Activated T-cell treated with anti-CD3 and anti-CD28 coated beads, Interleukin-2, amount 50 U/mL, for 1 hour (primary cell): ENCODE results near the gene ZSWIM6.

Source experiments
- DNase-seq: peaks from one replicate; pipeline ENCODE4 v3.0.0-alpha.2; 2020

Gene ZSWIM6

DNA sequence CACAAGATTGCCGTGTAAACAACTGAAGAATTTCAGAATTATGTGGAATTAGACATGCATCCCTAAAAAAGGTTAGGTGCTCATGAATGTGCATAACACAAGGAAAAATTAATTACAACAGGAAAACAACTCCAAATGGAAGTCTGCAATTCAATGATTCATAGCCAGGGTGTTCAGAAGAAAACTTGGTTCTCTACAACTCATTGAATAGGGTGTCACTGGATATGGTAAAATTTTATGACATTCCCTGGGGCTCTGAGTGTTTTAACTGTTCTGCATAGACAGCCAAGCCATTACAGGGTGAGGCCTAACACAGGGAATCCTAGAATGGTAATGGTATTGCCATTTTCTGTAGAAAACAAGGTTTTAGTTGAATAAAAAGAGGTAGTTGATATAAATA lies 24.4 kb upstream of the ZSWIM6 start:
- DNase-seq = no peak

DNA sequence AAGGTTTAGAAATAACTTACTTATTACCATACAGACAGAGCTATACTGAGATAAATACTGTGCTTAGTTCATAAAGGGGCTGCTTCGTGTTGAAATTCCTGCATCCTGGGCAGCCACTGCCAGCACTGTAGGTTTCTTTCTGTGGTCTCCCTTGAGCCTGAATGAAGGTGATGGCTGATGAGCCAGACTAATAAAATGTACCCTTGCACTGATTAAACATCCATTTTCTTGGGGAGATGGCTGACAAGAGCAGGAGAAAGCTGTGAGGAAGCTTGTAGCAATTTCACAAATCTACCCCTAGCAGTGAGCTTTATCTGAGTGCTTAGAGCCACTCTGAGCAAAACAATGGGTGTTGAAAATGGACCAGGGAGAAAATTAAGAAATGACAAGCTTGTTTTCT lies 23.3 kb upstream of the ZSWIM6 start:
- no peak for DNase-seq

GRCh38 chr5:61309115-61309514 lies 22.9 kb upstream of the ZSWIM6 start:
- DNase-seq = no peak

DNA sequence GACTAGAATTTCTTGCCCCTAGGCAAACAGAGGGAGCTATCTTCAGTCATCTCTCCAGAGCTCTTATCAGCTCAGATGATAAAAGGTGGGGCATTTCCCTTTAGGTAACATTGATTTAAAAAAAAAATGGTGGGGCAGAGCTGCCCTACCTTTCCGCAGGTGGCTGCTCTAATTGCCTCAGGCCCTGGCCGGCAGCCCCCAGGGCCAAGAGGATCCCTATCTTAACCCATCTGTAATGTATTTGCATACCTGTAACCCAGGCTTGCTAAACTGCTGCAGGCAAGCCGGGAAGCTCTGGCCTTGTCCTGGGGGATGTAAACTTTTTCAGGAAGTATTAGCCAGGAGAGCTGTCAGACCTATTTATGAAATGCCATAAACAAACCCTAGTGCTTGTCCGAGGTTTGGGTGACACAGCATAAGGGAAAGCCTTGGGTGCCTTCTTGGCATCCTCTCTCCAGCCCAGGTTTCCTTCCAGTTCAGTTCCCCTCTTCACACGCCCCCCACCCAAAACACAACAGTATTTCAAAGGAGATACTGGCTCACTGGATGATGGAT lies 20.9 kb upstream of the ZSWIM6 start:
- DNase-seq = no peak

GRCh38 chr5:61311836-61312808 lies 19.9 kb upstream of the ZSWIM6 start:
- DNase-seq = no peak

DNA sequence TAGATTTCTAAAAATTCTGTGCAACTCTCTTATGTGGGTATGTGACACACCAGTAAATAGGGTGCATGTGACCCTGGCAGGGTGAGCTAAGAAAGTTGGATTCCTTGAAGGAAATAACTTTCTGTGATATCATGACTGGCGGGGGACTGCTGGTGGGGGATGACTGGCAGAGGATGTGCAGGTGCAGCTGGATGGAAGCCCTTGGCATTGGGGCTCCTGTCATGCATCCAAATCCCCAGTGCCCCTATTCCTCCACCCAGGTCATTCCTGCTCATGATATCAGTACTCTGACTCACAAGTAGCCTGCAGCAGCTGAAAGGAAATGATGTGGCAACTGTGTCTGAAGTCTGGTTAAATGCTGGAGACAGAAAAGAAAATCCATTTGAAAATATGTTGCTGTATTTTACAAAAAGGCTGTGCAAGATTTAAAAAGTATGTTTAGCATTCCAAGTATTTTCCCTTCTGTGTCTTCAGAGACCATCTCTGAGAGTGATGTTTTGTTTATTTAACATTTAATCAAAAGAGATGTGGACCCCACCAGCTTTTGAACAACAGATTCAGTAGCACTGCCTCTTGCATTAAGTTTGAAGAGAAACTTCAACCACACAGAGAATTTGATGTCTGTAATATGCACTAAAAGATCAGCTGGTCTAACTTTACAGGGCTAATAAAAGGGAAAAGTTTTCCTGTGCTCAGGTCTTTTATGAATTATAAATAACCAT lies 17.9 kb upstream of the ZSWIM6 start:
- no peak for DNase-seq

- no peak for DNase-seq
Measured at GRCh38 chr5:61318376-61318775, 13.7 kb upstream of the ZSWIM6 start.

DNA sequence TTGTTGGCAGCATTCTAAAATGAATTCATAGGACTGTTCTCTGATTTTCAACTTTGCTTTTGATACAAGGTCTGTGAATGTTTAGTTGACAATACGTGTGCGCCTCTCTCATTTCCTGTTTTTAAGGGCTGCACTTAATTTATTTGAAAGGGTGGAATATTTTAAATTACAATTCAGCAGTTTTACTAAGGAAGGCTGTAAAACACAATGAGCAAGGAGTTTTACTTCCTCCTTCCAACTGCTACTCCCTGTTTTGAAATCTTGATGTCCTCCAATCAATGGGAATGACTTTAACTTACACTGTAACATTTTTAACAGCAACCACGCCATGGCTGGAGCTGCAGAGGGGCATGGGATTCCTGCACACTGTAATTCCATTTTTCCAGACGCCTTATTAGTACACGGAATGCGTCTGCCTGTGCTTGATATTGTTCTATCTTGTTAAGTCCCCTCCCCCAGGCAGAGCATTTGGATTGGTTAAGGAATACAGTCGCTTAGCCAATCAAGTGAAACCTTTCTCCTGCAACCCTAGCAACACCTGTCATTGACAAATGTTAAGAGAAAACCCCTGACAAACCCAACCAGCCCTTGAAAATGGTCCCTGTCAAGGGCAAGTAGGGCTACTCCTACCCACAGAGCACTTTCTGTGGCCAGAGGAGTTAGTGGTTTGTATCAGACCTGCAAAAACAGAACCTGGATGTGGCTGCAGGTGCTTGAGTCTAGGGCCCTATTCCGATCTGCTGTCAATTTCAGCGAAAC lies 12.5 kb upstream of the ZSWIM6 start:
- DNase-seq = no peak

- no peak for DNase-seq
Measured at GRCh38 chr5:61320860-61321259, 11.2 kb upstream of the ZSWIM6 start.

GRCh38 chr5:61321669-61322068 lies 10.4 kb upstream of the ZSWIM6 start:
- DNase-seq = no peak

DNA sequence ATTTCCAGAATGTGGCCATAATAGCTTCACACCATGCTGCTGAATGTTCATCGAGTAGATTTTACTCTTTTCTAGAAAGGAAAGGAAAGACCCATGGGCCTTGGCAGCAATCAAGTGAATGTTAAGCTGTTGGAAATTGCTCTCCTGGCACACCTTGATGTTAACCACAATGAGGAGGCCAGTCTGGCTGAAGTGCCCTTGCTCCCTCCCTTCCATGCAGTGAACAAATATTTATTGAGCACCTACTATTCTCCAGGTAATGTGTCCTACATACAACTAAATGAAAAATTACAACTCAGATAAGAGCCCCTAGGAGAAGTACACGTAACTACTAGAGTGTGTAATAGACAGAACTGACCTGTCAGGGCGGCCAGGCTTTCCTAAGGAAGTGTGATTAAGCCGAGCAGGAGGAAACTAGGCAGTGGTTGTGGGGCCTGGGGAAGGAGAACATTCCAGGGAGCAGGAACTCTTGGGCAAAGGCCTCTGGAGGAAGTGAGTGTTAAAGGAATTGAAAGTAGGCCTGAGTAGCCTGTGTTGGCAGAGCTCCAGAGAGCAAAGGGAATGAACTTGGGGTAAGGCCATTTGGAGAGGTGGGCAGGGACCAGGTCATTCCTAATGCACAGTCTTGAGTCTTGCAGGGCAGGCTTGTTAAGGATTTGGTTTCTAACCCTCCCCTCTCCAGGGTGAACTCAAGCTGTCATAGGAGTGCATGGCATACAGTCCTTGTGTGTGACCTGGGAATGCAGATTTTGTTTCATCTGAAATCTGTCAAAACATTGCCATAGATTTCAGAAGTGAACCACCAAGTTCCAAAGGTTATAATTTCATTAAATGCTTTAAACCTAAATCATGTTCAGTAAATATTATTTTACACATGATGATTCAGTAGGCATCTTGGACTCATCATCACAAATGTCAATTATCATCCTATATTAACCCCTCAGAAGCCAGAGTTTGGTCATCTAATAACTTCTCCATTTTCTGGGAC lies 9.0 kb upstream of the ZSWIM6 start:
- DNase-seq = no peak

DNA sequence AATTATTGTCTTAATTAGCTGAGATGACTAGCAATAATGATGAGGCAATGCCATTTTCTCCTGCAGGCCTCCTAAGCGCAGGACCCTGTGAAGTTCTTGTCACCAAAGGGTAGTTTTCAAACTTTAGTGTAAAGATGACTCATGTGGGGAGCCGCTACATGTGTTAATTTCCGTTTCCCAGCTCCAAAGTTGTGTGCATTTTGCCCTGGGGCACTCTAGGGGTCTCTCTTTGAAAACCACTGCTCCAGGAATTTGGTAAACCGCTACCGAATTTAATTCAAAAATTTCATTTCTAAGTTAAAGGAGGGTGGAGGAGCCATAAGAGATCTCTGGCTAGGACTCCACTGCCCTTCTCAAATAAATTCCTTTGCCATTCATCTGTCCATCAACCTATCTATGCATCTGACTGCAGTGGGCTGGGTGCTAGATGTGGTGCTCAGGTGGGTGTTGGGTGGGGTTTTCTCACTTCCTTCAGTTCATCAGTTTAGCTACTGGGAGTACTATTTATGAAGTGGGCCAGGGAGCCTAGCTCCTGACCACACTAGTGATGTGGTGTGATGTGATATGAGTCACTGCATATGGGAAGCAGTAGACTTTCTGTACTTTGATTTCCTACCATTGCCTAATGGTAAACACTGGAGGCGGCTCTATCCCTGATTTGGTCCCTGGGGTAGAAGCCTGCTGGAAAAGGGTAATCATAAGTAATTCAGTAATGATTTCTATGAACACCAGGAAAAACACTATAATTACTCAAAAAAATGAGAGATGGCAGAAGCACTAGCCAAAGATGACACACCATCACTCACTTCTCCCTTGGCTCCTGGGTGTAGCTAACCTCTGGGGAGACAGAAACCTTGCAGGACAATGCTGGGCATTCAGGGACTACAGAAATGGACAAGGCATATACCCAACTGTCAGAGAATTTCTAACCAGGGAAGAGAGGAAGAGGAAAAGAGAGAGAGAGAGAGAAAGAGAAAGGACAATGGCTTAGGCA lies 4.0 kb upstream of the ZSWIM6 start:
- no peak for DNase-seq

DNA sequence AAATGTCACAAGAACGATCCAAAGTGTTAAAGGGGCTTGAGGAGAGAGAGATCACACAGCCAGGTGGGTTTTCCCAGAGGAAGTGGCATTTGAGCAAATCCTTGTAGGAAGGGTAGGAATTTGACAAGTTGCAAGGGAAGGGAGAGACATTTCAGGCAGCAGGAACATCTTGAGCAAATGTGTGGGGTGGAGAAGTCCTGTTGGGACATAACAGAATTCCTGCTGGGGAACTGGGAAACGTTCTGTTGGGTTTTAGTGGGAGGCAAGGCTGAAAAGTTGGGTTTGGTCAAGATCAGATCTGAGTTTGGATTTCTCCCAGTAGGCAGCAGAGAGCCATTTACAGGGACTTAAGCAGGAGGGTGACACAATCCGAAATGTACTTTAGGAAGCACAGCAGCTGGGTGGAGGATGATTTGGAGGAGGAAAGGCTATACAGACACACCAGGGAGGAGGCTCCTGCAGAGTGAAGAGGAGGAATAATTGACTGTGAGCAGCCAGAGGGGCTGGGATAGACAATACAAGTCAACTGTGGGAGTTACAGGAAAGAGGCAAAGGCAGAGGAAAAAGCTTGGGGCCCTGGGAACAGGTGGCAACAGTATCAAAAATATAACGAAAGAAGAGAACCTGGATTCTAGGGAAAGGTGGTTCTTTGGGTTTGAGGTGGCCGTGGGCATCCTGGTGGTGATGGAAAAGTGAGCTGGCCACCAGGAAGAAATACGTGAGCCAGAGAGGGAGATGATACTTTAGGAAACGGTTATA lies 3.1 kb upstream of the ZSWIM6 start:
- DNase-seq = no peak

DNA sequence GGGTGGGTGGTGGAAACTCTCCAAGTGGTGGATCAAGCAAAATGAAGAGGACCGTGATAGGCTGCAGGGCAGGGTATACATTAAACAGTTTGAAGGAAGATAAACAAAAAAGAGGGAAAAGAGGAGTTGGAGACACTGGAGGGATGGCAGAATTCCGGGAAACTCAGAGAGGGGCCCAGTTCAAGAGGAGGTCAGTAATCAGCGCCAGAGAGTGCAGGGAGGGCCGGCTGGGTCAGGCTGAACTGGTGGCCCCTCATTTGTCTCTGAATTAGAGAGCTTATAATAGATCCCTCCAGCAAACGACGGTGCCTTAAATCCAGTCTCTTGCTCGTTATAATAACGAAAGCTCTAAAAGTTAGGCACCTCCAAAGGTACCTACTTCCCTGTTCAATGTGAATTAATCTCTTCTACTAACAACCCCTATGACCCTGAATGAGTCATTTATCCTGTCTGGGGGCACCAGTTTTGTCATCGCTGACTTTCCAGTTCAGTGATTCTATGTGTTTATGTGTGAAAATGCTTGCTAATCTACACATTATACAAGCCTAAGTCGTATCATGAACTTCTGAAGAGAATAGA lies 2.4 kb upstream of the ZSWIM6 start:
- DNase-seq = no peak

GRCh38 chr5:61330341-61330844 lies 1.7 kb upstream of the ZSWIM6 start:
- no peak for DNase-seq

DNA sequence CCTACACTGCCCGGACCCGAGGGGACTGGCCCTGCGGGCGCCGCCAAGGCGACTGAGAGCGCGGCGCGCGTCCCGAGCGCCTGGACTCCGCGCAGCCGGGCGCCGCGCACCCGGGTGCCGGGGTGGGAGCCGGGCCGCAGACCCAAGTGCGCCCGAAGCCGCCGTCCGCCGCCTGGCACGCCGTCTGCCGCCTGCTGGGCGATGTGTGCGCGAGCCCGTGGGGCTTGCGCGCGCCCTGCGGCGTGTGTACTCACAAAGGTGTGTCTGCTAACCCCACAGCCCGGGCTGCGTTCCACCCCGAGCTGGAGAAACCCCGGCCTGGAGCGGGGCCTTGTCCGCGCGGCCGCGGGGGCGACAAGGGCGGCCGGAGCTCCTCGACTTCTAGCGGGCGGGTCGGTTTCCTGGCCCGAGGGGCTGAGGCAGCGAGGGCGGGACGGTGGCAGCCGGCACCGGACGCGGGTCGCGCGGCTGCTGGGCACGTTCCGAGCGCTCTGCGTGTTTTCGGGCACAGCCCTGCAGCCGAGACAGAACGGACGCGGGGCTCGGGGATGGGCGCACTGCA lies 1.1 kb upstream of the ZSWIM6 start:
- DNase-seq = peak; percentile 83

- no peak for DNase-seq
Measured at GRCh38 chr5:61332358-61332749, 296 bp downstream of the ZSWIM6 start.

- peak; percentile 45 for DNase-seq
Measured at GRCh38 chr5:61332851-61333320, 828 bp downstream of the ZSWIM6 start.
